ENCODE results near the gene PLPPR3. TPM values are rescaled to one million over a fixed set of nuclear protein-coding genes. Genes with fewer than 3 reads are reported as not detected.

The PLPPR3 gene
- polyA plus RNA-seq, 1 donor (not counting 4 experiments of a cell fraction or from before 2014, with no cell fraction given) = not detected

DNA sequence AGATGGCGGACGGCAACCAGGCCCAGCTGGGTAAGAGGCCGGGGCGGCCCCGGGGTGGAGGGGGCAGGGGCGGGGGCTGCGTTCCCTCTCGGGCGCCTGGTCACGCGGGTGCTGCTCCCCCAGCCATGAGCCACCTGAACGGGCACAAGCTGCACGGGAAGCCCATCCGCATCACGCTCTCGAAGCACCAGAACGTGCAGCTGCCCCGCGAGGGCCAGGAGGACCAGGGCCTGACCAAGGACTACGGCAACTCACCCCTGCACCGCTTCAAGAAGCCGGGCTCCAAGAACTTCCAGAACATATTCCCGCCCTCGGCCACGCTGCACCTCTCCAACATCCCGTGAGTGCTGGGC lies 13.4 kb downstream of the PLPPR3 start:
- DNase-seq (ENCODE audit: low read depth, low spot score) (no peak), FAIRE-seq (no peak)
- Histone ChIP-seq H4K20me1 (ENCODE audit: control insufficient read depth, extremely low read depth, insufficient read depth, low read length) (peaks cover 55% of the 10 kb centered on the region), H3K27me3 (ENCODE audit: control insufficient read depth, extremely low read depth, insufficient read depth, low read length) (no peaks in the 10 kb centered on the region), H3K9ac (ENCODE audit: control insufficient read depth, extremely low read depth, insufficient read depth, low read length) (no peak overlapping the region), H3K4me3 (ENCODE audit: control insufficient read depth in 2 of 3, extremely low read depth in 1 of 3, insufficient read depth in 2 of 3, low read depth in 1 of 3, low read length in 3 of 3) (no peak overlapping the region), H3K27ac (ENCODE audit: control insufficient read depth, insufficient read depth, low read length) (no peak overlapping the region), H3K4me1 (ENCODE audit: control insufficient read depth, extremely low read depth, insufficient read depth, low read length) (no peaks in the 10 kb centered on the region), H3K9me1 (ENCODE audit: control insufficient read depth, extremely low read depth, insufficient read depth, low read length) (no peaks in the 10 kb centered on the region), H3K9me3 (ENCODE audit: control insufficient read depth, low read depth, low read length) (no peaks in the 10 kb centered on the region), H2AFZ (ENCODE audit: control insufficient read depth, low read length) (no peak overlapping the region), H3K79me2 (ENCODE audit: control insufficient read depth, insufficient read depth, low read length) (peaks cover 57% of the 10 kb centered on the region), H3K4me2 (ENCODE audit: control insufficient read depth, extremely low read depth, insufficient read depth, low read depth, low read length) (no peak overlapping the region), H3K36me3 (ENCODE audit: control insufficient read depth in 2 of 2, extremely low read depth in 1 of 2, insufficient read depth in 2 of 2, low read length in 2 of 2) (peaks cover 32 to 61% of the 10 kb centered on the region in 2 experiments)
- TF ChIP-seq, protein P1, sequence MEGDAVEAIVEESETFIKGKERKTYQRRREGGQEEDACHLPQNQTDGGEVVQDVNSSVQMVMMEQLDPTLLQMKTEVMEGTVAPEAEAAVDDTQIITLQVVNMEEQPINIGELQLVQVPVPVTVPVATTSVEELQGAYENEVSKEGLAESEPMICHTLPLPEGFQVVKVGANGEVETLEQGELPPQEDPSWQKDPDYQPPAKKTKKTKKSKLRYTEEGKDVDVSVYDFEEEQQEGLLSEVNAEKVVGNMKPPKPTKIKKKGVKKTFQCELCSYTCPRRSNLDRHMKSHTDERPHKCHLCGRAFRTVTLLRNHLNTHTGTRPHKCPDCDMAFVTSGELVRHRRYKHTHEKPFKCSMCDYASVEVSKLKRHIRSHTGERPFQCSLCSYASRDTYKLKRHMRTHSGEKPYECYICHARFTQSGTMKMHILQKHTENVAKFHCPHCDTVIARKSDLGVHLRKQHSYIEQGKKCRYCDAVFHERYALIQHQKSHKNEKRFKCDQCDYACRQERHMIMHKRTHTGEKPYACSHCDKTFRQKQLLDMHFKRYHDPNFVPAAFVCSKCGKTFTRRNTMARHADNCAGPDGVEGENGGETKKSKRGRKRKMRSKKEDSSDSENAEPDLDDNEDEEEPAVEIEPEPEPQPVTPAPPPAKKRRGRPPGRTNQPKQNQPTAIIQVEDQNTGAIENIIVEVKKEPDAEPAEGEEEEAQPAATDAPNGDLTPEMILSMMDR (optimal IDR thresholded peaks at IDR 0.05 in 1 of 3, IDR thresholded peaks at IDR 0.05 in 1 of 3, conservative IDR thresholded peaks at IDR 0.05 in 1 of 3; ENCODE audit: extremely low read depth in 1 of 3, insufficient read depth in 2 of 3, low read length in 3 of 3) = no peak
- TF ChIP-seq EZH2 (IDR thresholded peaks at IDR 0.05; ENCODE audit: low read length) = no peak
- dilution Hi-C loops (cut with MboI; ENCODE audit: extremely low pct_ligation_motif_present, low sequenced_read_pairs) = no loop called here

DNA sequence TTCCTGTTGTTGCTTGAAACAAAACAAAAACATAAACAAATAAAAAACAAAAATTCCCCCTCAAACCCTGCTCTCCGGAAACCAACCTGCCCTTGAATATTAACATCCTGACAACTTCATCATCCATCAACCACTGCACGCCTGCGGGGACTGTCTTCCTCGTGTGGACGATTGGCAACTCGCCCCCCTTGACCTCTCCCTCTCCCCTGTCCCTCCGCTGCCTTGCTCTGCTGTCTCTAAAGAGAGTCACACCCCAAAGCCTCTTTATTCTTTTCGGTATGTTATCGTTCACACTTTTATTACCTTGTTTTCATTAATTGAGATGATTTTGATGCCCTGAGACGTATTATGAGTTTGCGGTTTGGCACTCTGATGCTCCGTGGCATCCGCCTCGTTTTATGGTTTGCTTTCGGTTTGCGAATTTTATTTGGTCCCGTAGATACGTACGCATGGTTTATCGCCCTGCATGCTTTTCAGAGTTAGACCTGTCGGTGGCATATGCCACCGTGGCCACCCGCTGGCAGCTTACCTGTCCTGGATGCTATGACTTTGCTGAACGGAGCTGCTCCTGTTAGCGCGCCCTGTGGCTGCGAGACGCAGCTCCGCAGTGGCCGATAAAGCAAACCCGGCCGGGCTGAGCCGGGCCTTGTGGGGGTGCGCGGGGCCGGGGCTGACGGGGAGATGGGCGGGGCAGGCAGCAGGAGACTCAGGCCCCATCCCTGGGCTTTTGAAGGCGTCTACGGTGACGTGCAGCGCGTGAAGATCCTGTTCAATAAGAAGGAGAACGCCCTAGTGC lies 13.9 kb downstream of the PLPPR3 start:
- Histone ChIP-seq H4K20me1 (ENCODE audit: control insufficient read depth, extremely low read depth, insufficient read depth, low read length) (peaks cover 61% of the 10 kb centered on the region), H3K9me3 (ENCODE audit: control insufficient read depth, low read depth, low read length) (no peaks in the 10 kb centered on the region), H3K9ac (ENCODE audit: control insufficient read depth, extremely low read depth, insufficient read depth, low read length) (no peak overlapping the region), H3K4me2 (ENCODE audit: control insufficient read depth, extremely low read depth, insufficient read depth, low read depth, low read length) (no peak overlapping the region), H3K4me1 (ENCODE audit: control insufficient read depth, extremely low read depth, insufficient read depth, low read length) (no peaks in the 10 kb centered on the region), H3K9me1 (ENCODE audit: control insufficient read depth, extremely low read depth, insufficient read depth, low read length) (no peaks in the 10 kb centered on the region), H2AFZ (ENCODE audit: control insufficient read depth, low read length) (no peak overlapping the region), H3K27ac (ENCODE audit: control insufficient read depth, insufficient read depth, low read length) (no peak overlapping the region), H3K27me3 (ENCODE audit: control insufficient read depth, extremely low read depth, insufficient read depth, low read length) (no peaks in the 10 kb centered on the region), H3K36me3 (ENCODE audit: control insufficient read depth in 2 of 2, extremely low read depth in 1 of 2, insufficient read depth in 2 of 2, low read length in 2 of 2) (peaks cover 35 to 67% of the 10 kb centered on the region in 2 experiments), H3K79me2 (ENCODE audit: control insufficient read depth, insufficient read depth, low read length) (peaks cover 63% of the 10 kb centered on the region), H3K4me3 (ENCODE audit: control insufficient read depth in 2 of 3, extremely low read depth in 1 of 3, insufficient read depth in 2 of 3, low read depth in 1 of 3, low read length in 3 of 3) (no peak overlapping the region)
- no peak for TF ChIP-seq EZH2 (IDR thresholded peaks at IDR 0.05; ENCODE audit: low read length)
- TF ChIP-seq, protein P1 (optimal IDR thresholded peaks at IDR 0.05 in 1 of 3, IDR thresholded peaks at IDR 0.05 in 1 of 3, conservative IDR thresholded peaks at IDR 0.05 in 1 of 3; ENCODE audit: extremely low read depth in 1 of 3, insufficient read depth in 2 of 3, low read length in 3 of 3) = no peak
- FAIRE-seq = no peak
- dilution Hi-C loops (cut with MboI; ENCODE audit: extremely low pct_ligation_motif_present, low sequenced_read_pairs) = no loop called here
- DNase-seq (ENCODE audit: low read depth, low spot score) = no peak

Measured in keratinocyte (primary cell).